NCI-H226 (cell line): ENCODE measurements around the gene TLCD2.
"Not testable (repeated sequence)": the region's sequence is repeated elsewhere in the genome, so short reads cannot be mapped to it uniquely, and the experiment has no call there.

Source experiments
- DNase-seq: peaks from one replicate; pipeline ENCODE4 v3.0.0-alpha.2; 2015

TLCD2 gene

GRCh38 chr17:1709971-1710806, at the start of gene TLCD2:
Gene TLCD2 (minus strand): TSS chr17:1710377. CDS start chr17:1710242, 135 bp downstream.
- DNase-seq, result peak; percentile 79

GRCh38 chr17:1759529-1759928, 49.4 kb upstream of the TLCD2 start:
- no peak for DNase-seq

GRCh38 chr17:1758807-1759206, 48.6 kb upstream of the TLCD2 start:
- DNase-seq, result no peak

GRCh38 chr17:1755827-1756262, 45.7 kb upstream of the TLCD2 start:
- DNase-seq, result no peak

- no peak for DNase-seq
These were observed 45.2 kb upstream of the TLCD2 start for GRCh38 chr17:1755252-1755826.

GRCh38 chr17:1754430-1755112, 44.4 kb upstream of the TLCD2 start:
- DNase-seq, result no peak

- no peak for DNase-seq
These were observed 43.7 kb upstream of the TLCD2 start for GRCh38 chr17:1753767-1754429.

- DNase-seq, result no peak
These were observed 42.5 kb upstream of the TLCD2 start for GRCh38 chr17:1752425-1753262.

GRCh38 chr17:1750628-1751027, 40.5 kb upstream of the TLCD2 start:
- DNase-seq, result no peak

- DNase-seq, result no peak
These were observed 36.9 kb upstream of the TLCD2 start for GRCh38 chr17:1746975-1747543.

GRCh38 chr17:1745513-1746020, 35.4 kb upstream of the TLCD2 start:
- no peak for DNase-seq

- DNase-seq, result no peak
These were observed 34.7 kb upstream of the TLCD2 start for GRCh38 chr17:1744551-1745512.

- no peak for DNase-seq
These were observed 32.9 kb upstream of the TLCD2 start for GRCh38 chr17:1743088-1743439.

GRCh38 chr17:1742371-1743087, 32.4 kb upstream of the TLCD2 start, which contains the start of gene SERPINF2:
Gene SERPINF2 (plus strand): TSS chr17:1742871. CDS start chr17:1744996, 2,125 bp downstream.
- no peak for DNase-seq

GRCh38 chr17:1741899-1742298, 31.7 kb upstream of the TLCD2 start:
- not testable (repeated sequence) for DNase-seq

- no peak for DNase-seq
These were observed 27.5 kb upstream of the TLCD2 start for GRCh38 chr17:1737531-1738291.

GRCh38 chr17:1736348-1737281, 26.4 kb upstream of the TLCD2 start:
- DNase-seq, result peak; percentile 77

- no peak for DNase-seq
These were observed 25.7 kb upstream of the TLCD2 start for GRCh38 chr17:1735834-1736347.
